SH-SY5Y (cell line): ENCODE results near the gene SPNS2.

ENCODE experiments used
- GATA2 ChIP-seq: IDR thresholded peaks from 2 replicates; pipeline ENCODE4 v1.6.1; 2011; ENCODE audit warnings: mild to moderate bottlenecking, low read depth, low read length
- GATA3 ChIP-seq: IDR thresholded peaks from 2 replicates; pipeline ENCODE4 v1.6.1; 2011; ENCODE audit warnings: low read depth, mild to moderate bottlenecking, low read length, moderate library complexity

Gene SPNS2

GRCh38 chr17:4487820-4488716 is 10.6 kb upstream of the SPNS2 start:
- TF ChIP-seq GATA3 (no peak), GATA2 (no peak)

GRCh38 chr17:4488989-4489595 is 9.6 kb upstream of the SPNS2 start:
- TF ChIP-seq GATA2 = no peak
- TF ChIP-seq GATA3 = no peak

GRCh38 chr17:4490109-4490591 is 8.5 kb upstream of the SPNS2 start:
- TF ChIP-seq GATA3 = no peak
- no peak for TF ChIP-seq GATA2

- no peak for TF ChIP-seq GATA2
Observed at GRCh38 chr17:4490637-4491061, 8.0 kb upstream of the SPNS2 start.

GRCh38 chr17:4492721-4493561 is 5.7 kb upstream of the SPNS2 start:
- TF ChIP-seq GATA3 (no peak), GATA2 (no peak)

- TF ChIP-seq GATA2 = no peak
- TF ChIP-seq GATA3 = no peak
Observed at GRCh38 chr17:4497101-4497824, 1.4 kb upstream of the SPNS2 start.

- no peak for TF ChIP-seq GATA3
- TF ChIP-seq GATA2 = no peak
Observed at GRCh38 chr17:4499431-4500190, 930 bp downstream of the SPNS2 start.

GRCh38 chr17:4500191-4500571 is 1.5 kb downstream of the SPNS2 start:
- no peak for TF ChIP-seq GATA2
- no peak for TF ChIP-seq GATA3

- TF ChIP-seq GATA2 = no peak
- no peak for TF ChIP-seq GATA3
Observed at GRCh38 chr17:4501295-4501949, 2.7 kb downstream of the SPNS2 start.

- no peak for TF ChIP-seq GATA2
Observed at GRCh38 chr17:4502466-4503154, 3.9 kb downstream of the SPNS2 start.

GRCh38 chr17:4503283-4504025 is 4.8 kb downstream of the SPNS2 start:
- TF ChIP-seq GATA2 (no peak), GATA3 (no peak)
